IMR-90 (cell line): Measurements from ENCODE around the gene CORO1C. TPM values are rescaled to one million over a fixed set of nuclear protein-coding genes. Genes with fewer than 3 reads are reported as not detected.

Source experiments
- ATAC-seq: fragments of 200-7000 bp; cut with Tn5 transposase; 2 replicates; pipeline ENCODE4 v1.9.1; 2020; ENCODE audit warnings: low read depth, mild to moderate bottlenecking, moderate library complexity
- BruUV-seq: library from RNA; stranded (reverse); fragments of 400-500 nt; replicated peaks from 2 replicates; lab custom pipeline; 2021; lab: Mats Ljungman, UMichigan
- CTCF ChIA-PET: fragments of 300-600 bp; formaldehyde crosslinking; extraction: SDS; loops from one replicate; lab custom pipeline; 2021; ENCODE audit warnings: antibody characterized with exemption; lab: Yijun Ruan, JAX
- POLR2A ChIA-PET: fragments of 300-600 bp; sonication (Branson Sonifier 250); formaldehyde crosslinking; loops from one replicate; lab custom pipeline; 2022; ENCODE audit warnings: antibody characterized with exemption; ENCODE audit not compliant: unreplicated experiment; lab: Charles Lee
- DNase-seq: peaks from one replicate; pipeline ENCODE4 v3.0.0; 2013
- H2AFZ ChIP-seq: replicated peaks from 2 replicates; pipeline ENCODE3; 2013; ENCODE audit warnings: low read length, mild to moderate bottlenecking; ENCODE audit not compliant: poor library complexity
- H2AK5ac ChIP-seq: 2 replicates; pipeline ENCODE4 v1.6.1; 2013; ENCODE audit warnings: low read depth, low read length, inconsistent platforms
- H2AK9ac ChIP-seq: replicated peaks from 2 replicates; pipeline ENCODE3; 2013; ENCODE audit warnings: mild to moderate bottlenecking, low read depth, low read length, moderate library complexity; ENCODE audit not compliant: poor library complexity
- H2BK120ac ChIP-seq: 2 replicates; pipeline ENCODE4 v1.6.1; 2013; ENCODE audit warnings: low read depth, low read length, inconsistent platforms
- H2BK15ac ChIP-seq: 3 replicates; pipeline ENCODE4 v1.6.1; 2013; ENCODE audit warnings: low read depth, low read length, inconsistent platforms
- H2BK20ac ChIP-seq: 2 replicates; pipeline ENCODE4 v1.6.1; 2013; ENCODE audit warnings: low read depth, mild to moderate bottlenecking, inconsistent platforms, low read length, moderate library complexity
- H2BK5ac ChIP-seq: 2 replicates; pipeline ENCODE4 v1.6.1; 2013; ENCODE audit warnings: mild to moderate bottlenecking, low read depth, low read length, inconsistent platforms; ENCODE audit not compliant: poor library complexity, severe bottlenecking
- H3K14ac ChIP-seq: replicated peaks from 2 replicates; pipeline ENCODE4 v1.6.1; 2013; ENCODE audit warnings: low read depth, low read length, inconsistent platforms
- H3K18ac ChIP-seq: 2 replicates; pipeline ENCODE4 v1.6.1; 2013; ENCODE audit warnings: low read depth, low read length, control low read depth
- H3K23ac ChIP-seq: 2 replicates; pipeline ENCODE4 v1.6.1; 2013; ENCODE audit warnings: low read depth, low read length, inconsistent platforms
- H3K27ac ChIP-seq: 2 replicates; pipeline ENCODE4 v1.5.1; 2013; ENCODE audit warnings: mild to moderate bottlenecking, control low read depth, low read length; ENCODE audit not compliant: insufficient read depth
- H3K27me3 ChIP-seq: 2 replicates; pipeline ENCODE4 v1.6.1; 2013; ENCODE audit warnings: low read length; ENCODE audit not compliant: control insufficient read depth, insufficient read depth
- H3K36me3 ChIP-seq: 2 replicates; pipeline ENCODE4 v1.6.1; 2013; ENCODE audit warnings: low read length, mixed read lengths; ENCODE audit not compliant: control insufficient read depth, insufficient read depth
- H3K4ac ChIP-seq: 2 replicates; pipeline ENCODE4 v1.6.1; 2013; ENCODE audit warnings: low read depth, low read length, inconsistent platforms
- H3K4me1 ChIP-seq: 2 replicates; pipeline ENCODE4 v1.6.1; 2013; ENCODE audit warnings: low read length, mixed read lengths; ENCODE audit not compliant: control insufficient read depth, insufficient read depth
- H3K4me2 ChIP-seq: 2 replicates; pipeline ENCODE4 v1.6.1; 2013; ENCODE audit warnings: low read depth, mild to moderate bottlenecking, control low read depth, low read length, moderate library complexity
- H3K4me3 ChIP-seq: 2 replicates; pipeline ENCODE4 v1.5.1; 2013; ENCODE audit warnings: low read depth, mild to moderate bottlenecking, control low read depth, low read length, moderate library complexity; ENCODE audit not compliant: insufficient read depth
- H3K56ac ChIP-seq: 2 replicates; pipeline ENCODE4 v1.6.1; 2013; ENCODE audit warnings: low read length, inconsistent platforms; ENCODE audit not compliant: insufficient read depth; ENCODE audit errors: extremely low read depth
- H3K79me1 ChIP-seq, 2 experiments: 2 replicates each; pipeline ENCODE4 v1.6.1; 2013; ENCODE audit warnings: low read length in 2 of 2, inconsistent platforms in 1 of 2, low read depth in 1 of 2
- H3K9ac ChIP-seq: 2 replicates; pipeline ENCODE4 v1.6.1; 2013; ENCODE audit warnings: low read depth, low read length, control low read depth
- H3K9me1 ChIP-seq: 2 replicates; pipeline ENCODE4 v1.6.1; 2013; ENCODE audit warnings: low read length, inconsistent platforms; ENCODE audit not compliant: insufficient read depth
- H3K9me3 ChIP-seq: 2 replicates; pipeline ENCODE4 v1.6.1; 2013; ENCODE audit warnings: low read length; ENCODE audit not compliant: control insufficient read depth, insufficient read depth
- H4K20me1 ChIP-seq: 2 replicates; pipeline ENCODE4 v1.6.1; 2013; ENCODE audit warnings: low read length, inconsistent platforms; ENCODE audit not compliant: insufficient read depth
- H4K5ac ChIP-seq: 2 replicates; pipeline ENCODE4 v1.6.1; 2013; ENCODE audit warnings: mild to moderate bottlenecking, low read depth, low read length, control low read depth
- H4K8ac ChIP-seq, 2 experiments: 2 replicates each; pipeline ENCODE4 v1.6.1; 2013; ENCODE audit warnings: low read depth in 2 of 2, low read length in 2 of 2, control low read depth in 1 of 2, inconsistent platforms in 1 of 2
- H4K91ac ChIP-seq: 2 replicates; pipeline ENCODE4 v1.6.1; 2013; ENCODE audit warnings: low read depth, low read length, inconsistent platforms; ENCODE audit not compliant: insufficient read depth
- BHLHE40 ChIP-seq: fragments of 150-350 bp; IDR thresholded peaks from 2 replicates; pipeline ENCODE4 v1.6.1; 2016; ENCODE audit warnings: mild to moderate bottlenecking, low read depth, low read length
- CHD1 ChIP-seq: IDR thresholded peaks from 2 replicates; pipeline ENCODE4 v1.6.1; 2012; ENCODE audit warnings: low read depth, low read length, improper control_type of control experiment
- CTCF ChIP-seq: conservative IDR thresholded peaks from 2 replicates; pipeline ENCODE4 v1.5.1; 2012; ENCODE audit warnings: mild to moderate bottlenecking, low read depth, low read length, improper control_type of control experiment
- ELK1 ChIP-seq: fragments of 150-350 bp; IDR thresholded peaks from 2 replicates; pipeline ENCODE4 v1.6.1; 2016; ENCODE audit warnings: low read depth, mild to moderate bottlenecking, low read length, moderate library complexity, borderline replicate concordance
- FOS ChIP-seq: fragments of 150-350 bp; IDR thresholded peaks from 2 replicates; pipeline ENCODE4 v1.6.1; 2016; ENCODE audit warnings: low read depth, low read length
- RFX5 ChIP-seq: IDR thresholded peaks from 2 replicates; pipeline ENCODE4 v1.8.0; 2012; ENCODE audit warnings: low read depth, mild to moderate bottlenecking, low read length, moderate library complexity
- SMC3 ChIP-seq: fragments of 150-350 bp; IDR thresholded peaks from 2 replicates; pipeline ENCODE4 v1.6.1; 2016; ENCODE audit warnings: low read depth, mild to moderate bottlenecking, antibody characterized with exemption, low read length, moderate library complexity
- USF2 ChIP-seq: fragments of 150-350 bp; IDR thresholded peaks from 2 replicates; pipeline ENCODE4 v1.6.1; 2017; ENCODE audit warnings: mild to moderate bottlenecking, antibody characterized with exemption, low read length, low read depth
- WGBS, 2 experiments: methylation state at CpG; one replicate each; pipeline versions ENCODE4 v1.1.5 to v1.1.7; 2013; ENCODE audit warnings: missing lambda C conversion rate in 2 of 2; ENCODE audit not compliant: insufficient read length in 1 of 2; ENCODE audit errors: extremely low coverage in 2 of 2; 5-methylcytosine and 5-hydroxymethylcytosine counted together
- dilution Hi-C: fragments of 300-500 bp; cut with HindIII; formaldehyde crosslinking; loops from one replicate; pipeline ENCODE4 v1.14.3; 2018; ENCODE audit warnings: low sequenced_read_pairs; ENCODE audit not compliant: unreplicated experiment
- in situ Hi-C: fragments of 300-500 bp; cut with MboI; formaldehyde crosslinking; loops from 3 replicates; pipeline ENCODE4 v1.14.3; 2019; ENCODE audit warnings: low sequenced_read_pairs, inconsistent platforms, mixed read lengths
- intact Hi-C: fragments of 100-400 bp; cut with micrococcal nuclease; formaldehyde crosslinking; loops from 2 replicates; pipeline ENCODE4 v1.10.0; 2022
- polyA plus RNA-seq, 3 experiments: library from polyadenylated mRNA; depleted of rRNA; stranded (reverse); fragments of >200 nt; gene quantifications; 2 replicates each; pipeline ENCODE4 v1.2.3, GENCODE V29; 2012; ENCODE audit warnings: low replicate concordance in 1 of 3
- total RNA-seq: library from RNA; depleted of rRNA; stranded (reverse); fragments of >200 nt; gene quantifications from 2 replicates; pipeline ENCODE4 v1.2.3, GENCODE V29; 2012

Gene CORO1C
- total and polyA plus RNA-seq, 2 of the 4 experiments (the other 2 are of a cell fraction) = 675 to 1,100 TPM

GRCh38 chr12:108609537-108610335, 121.6 kb downstream of the CORO1C start:
- Histone ChIP-seq H3K56ac (0 out of 2 replicates have a peak overlapping the region, but pooled peaks have one; percentile 53), H2BK5ac (peak overlapping the region; percentile 6), H4K8ac (peak overlapping the region; percentile 19 to 89; a peak in 3 of 4 replicates), H4K5ac (peak overlapping the region; percentile 37), H3K14ac (peak overlapping the region; percentile 47), H3K27me3 (no peaks in the 10 kb centered on the region), H3K9me1 (peaks cover 4% of the 10 kb centered on the region; the same call in 1 of the 2 replicates), H2AK5ac (peak overlapping the region; percentile 89; the same call in 1 of the 2 replicates), H4K91ac (peak overlapping the region; percentile 85), H3K27ac (peak overlapping the region; percentile 39; the same call in 1 of the 2 replicates), H3K4me2 (peak overlapping the region; percentile 30; the same call in 1 of the 2 replicates), H4K20me1 (no peaks in the 10 kb centered on the region), H3K9me3 (no peaks in the 10 kb centered on the region), H3K23ac (peak overlapping the region; percentile 84), H2BK120ac (peak overlapping the region; percentile 93), H2BK20ac (peak overlapping the region; percentile 85), H3K18ac (peak overlapping the region; percentile 75), H3K4me3 (no peak overlapping the region), H2AFZ (peak overlapping the region; percentile 86), H3K4me1 (peaks cover 18% of the 10 kb centered on the region), H3K36me3 (no peaks in the 10 kb centered on the region), H3K4ac (peak overlapping the region; percentile 86), H3K79me1 (peaks cover 0 to 5% of the 10 kb centered on the region in 2 experiments; a peak in 1 of 4 replicates), H2AK9ac (peak overlapping the region; percentile 56), H2BK15ac (peak overlapping the region; percentile 89; the same call in 2 of the 3 replicates), H3K9ac (peak overlapping the region; percentile 12; the same call in 1 of the 2 replicates)
- 22% methylated on average over 7 of the region's 21 CpGs; no CpG with 5 or more reads in 1 of the 2 experiments for WGBS, 2 experiments
- POLR2A ChIA-PET = interaction anchor here (0.6 kb wide), 1 partner anchor 49 kb away, joined by 3 read pairs; the partner anchor contains the start of gene SART3
- in situ Hi-C loops (no loop called here), dilution Hi-C loops (no loop called here), intact Hi-C loops (loop anchor here (2.0 kb wide), 2 partner anchors 47 to 341 kb away; partner anchors contain the start of gene ISCU)
- DNase-seq (peak; percentile 85), ATAC-seq (peak; percentile 83)
- BruUV-seq = no TSS peak
- TF ChIP-seq CTCF (no peak), BHLHE40 (no peak), ELK1 (no peak), SMC3 (no peak), CHD1 (no peak), RFX5 (no peak), FOS (no peak), USF2 (0 out of 2 replicates have a peak, but pooled peaks have one; percentile 22)
- CTCF ChIA-PET = interaction anchor here (2.0 kb wide), 1 partner anchor 46 kb away, joined by 4 read pairs; no protein-coding TSS in a partner anchor
